Smooth muscle cell of the brain vasculature (primary cell): ENCODE measurements around the gene TNIK.
"Not testable (repeated sequence)": the region's sequence is repeated elsewhere in the genome, so short reads cannot be mapped to it uniquely, and the experiment has no call there.

ENCODE experiments used
- DNase-seq: peaks from one replicate; pipeline ENCODE4 v3.0.0-alpha.2; 2012; ENCODE audit warnings: low read depth, low spot score

The TNIK gene

DNA sequence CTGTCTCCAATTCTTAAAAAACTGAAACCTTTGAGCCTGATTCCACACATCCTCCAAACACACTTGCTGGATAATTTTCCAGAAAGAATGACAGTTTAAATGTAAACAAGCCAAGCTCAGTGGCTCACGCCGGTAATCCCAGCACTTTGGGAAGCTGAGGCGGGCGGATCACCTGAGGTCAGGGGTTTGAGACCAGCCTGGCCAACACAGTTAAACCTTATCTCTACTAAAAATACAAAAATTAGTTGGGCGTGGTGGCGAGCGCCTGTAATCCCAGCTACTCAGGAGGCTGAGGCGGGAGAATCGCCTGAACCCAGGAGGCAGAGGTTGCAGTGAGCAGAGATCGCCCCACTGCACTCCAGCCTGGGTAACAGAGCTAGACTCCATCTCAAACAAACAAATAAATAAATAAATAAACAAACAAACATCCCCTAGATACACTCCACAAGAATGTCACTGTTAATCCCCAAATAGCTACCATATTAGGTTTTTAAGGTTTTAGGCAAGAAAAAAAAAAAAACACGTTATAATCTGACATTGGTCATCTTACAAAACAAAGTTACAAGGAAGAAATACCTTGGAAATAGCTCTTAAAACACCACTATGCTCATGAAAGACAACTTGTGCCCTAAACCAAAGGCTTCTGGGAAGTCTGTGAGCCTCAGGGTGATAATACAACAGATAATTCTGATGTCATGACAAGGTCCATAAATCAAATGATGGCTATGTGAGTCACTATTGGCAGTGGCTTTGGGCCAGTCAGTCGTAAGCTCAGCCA lies 13.2 kb downstream of the TNIK start:
- no peak for DNase-seq

DNA sequence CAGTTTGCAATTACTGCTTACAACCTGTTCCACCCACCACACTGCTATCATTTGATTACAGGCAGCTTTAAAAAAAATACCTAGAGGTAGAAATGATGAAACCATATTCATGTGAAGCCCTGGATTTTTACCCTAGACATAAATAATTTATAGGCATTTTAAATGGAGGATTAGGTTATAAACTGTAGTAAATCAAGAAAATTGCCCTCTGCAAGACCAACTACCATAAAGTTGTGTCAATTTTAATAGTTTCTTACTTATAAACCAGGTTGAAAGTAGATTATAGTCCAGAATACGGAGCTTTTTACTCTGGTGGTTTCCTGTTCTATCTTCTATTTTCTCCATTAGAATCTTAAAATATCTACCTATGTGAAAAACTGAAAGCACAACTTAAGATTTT lies 13.9 kb downstream of the TNIK start:
- DNase-seq = no peak

DNA sequence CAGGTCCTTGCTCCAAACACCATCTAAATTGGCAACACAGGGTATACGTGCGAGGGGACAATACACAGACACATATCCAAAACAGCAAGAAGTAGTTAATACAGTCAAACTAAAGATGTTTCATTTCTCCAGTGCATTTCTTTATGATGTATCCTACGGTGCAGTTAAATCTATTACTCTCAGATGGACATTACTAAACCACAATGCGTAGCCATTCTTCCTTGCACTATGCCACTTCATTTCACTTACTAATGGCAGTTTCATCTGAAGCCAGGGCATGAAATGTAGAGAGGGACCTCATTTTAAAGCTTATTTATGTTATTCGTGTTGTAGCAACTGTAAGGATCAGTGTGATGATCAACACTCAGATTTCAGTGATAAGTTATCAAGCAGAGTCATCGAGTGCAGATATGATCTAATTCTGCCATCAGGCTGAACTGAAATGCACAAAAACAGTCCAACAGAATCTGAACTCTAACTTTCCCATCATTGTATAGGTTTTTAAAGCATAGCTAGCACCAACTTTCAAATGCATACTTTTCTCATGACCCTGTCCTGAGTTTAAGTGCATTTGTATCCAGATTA lies 14.5 kb downstream of the TNIK start:
- no peak for DNase-seq

DNA sequence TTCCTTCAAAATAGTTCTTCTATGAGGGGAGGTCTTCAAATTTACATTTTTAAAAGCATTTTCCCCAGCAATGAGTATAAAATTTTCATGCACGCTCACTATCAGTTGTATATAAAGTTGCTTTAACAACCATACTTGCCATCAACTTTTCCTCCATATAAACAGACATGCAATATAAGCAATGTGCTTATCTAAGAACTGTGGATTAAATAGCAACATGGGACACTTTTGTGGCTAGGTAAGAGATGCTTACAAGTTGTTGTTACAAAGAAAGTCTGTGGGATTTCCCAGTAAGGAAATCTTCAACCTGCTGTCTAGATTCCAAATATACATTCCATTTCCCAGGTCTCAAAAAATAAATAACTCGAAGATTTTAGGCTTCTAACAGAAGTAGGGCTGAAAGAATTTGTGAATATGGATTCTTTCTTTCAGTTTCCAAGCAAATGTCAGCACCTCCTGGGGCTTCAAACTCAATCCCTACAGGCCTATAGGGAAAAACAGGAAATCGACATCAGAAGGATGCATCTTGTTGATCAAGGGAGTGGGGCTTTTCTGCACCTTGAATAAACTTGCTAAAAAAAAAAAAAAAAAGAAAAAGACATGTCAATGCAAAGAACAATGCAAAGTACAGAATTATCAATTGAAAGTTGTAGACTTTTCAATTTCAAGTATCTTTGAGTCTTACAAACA lies 16.1 kb downstream of the TNIK start:
- DNase-seq = no peak

DNA sequence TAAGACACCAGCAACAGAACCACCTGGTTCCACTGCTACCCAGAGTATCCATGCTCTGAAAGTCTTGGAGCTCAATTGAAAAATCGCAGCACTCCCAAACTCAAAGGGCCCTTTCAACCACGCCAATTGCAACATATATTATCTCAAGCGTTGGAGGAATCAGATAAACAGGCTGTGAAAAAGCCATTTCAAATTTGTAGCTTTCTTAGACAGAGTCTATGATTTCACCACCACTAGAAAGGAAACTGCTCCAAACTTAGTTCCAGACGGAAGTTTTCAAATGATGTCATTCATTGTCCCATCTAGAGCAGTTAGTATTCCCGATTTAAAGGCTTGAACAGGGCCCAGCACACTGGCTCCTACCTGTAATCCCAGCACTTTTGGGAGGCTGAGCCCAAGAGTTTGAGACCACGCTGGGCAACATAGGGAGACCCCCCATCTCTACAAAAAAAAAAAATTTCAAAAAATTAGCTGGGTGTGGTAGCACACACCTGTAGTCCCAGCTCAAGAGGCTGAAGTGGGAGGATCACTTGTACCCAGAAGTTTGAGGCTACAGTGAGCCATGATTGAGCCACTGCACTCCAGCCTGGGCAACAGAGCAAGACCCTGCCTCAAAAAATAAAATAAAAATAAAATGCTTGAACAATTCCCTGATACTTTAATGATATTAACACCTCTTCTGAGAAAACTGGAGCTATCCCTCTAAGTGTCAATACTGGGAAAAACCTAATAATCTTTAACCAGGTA lies 16.8 kb downstream of the TNIK start:
- DNase-seq = no peak

DNA sequence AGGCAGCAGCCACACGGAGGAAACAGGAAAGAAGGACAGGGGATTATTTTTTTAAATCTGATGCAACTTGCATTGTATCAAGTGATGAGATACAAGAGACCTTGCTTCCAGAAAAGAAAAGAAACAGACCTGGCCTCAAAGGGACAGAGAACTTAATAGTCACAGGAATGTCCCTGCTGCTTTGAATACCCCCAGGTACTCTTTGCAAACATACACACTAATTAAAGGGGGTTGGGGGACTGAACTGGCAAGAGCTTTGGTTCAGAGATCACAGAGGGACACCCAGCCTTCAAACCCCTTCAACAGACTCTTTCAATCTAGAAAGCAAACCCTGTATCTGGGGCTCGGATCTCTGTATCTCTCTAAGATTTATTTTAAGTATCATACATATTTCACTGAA lies 18.0 kb downstream of the TNIK start:
- DNase-seq = no peak

DNA sequence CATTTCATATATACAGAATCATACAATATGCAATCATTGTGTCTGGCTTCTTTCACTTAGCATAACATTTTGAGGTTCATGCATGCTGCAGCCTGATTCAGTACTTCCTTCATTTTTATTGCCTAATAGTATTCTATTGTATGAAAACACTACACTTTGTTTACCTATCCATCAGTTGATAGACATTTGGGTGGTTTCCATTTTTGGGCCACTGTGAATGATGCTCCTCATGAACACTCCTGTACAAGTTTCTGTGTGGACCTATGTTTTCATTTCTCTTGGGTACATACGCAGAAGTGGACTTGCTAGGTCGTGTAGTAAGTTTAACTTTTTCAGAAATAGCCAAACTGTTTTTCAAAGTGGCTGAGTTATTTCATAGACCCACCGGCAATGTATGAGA lies 18.8 kb downstream of the TNIK start:
- no peak for DNase-seq

DNA sequence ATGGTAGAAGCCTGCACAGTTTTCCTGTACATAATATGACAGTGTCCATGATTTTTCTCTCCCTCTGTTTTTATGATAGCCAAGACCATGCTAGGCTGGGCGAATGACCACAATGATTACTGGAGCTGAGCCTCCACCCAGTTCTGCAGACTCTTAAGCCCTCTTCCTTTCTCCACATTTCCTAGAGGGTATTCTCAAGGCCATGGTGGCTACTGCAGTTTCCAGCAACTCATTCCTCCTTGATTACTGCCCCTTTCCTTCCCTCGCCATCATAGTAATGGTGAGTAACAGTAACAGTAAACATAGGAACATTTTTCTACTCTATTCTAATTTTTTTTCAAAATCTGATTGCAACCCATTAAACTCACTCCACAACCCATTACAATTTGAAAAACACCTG lies 20.2 kb downstream of the TNIK start:
- DNase-seq = no peak

DNA sequence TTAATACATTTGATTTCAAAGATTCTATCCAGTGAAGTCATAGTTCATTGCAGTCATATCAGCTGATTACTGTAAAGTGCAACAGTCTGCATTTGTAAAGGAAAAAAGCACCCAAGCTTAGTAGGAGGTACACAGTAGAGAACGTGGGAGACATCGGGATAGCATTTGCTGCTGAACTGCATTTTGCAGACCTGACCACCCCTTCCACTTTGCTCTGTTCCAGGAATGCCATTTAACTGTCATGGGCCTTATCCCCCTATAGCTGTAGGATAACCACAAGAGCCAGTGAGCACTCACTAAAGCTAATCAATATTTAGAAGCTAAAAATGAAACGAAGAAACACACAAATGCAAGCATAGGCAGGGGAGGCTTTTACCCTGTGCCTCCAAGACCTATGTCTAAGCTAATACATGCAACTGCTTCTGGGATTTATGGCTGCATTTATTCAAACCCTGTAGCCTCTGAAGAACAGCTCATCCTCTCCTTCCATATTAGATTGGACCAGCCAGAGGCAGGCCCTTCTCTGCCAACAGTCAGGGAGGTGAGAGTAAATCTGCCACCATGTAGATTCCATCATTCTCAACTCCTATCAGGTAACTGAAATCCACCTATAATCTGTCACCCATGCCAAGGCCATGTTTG lies 23.0 kb downstream of the TNIK start:
- no peak for DNase-seq

DNA sequence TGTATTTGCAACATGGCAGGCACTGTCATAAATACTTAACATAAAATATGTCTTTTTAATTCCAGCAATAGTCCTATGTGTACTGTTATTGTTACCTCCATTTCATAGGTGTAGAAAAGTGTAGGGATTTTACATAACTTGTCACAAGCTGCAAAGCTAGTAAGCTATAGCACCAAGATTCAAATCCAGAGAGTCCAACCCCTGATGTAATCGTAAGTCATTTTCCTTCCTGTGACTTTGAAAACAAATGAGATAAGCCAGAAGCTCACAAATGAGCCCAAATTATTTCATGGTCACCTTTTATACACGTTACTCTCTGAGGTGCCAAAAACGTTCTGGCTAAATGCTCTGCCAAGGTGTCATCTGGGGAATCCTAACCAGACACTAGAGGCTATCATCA lies 23.8 kb downstream of the TNIK start:
- DNase-seq = no peak

DNA sequence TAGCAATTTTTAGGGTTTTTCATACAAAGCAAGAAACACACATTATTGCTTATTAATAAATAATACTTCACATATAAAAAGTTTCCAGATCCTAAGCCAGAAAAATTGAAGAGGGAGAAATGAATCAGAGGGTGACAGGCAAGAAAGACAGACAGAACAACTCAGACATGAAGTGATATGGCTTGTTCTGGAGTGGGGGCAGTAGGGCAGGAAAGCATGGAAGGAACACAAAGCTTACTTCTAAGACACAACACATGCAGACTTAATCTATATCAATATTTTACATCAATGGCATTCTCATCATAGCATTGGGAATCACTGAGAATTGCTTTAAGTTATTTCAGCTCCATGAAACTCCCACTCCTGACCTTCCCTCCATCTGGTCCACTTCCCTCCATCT lies 24.4 kb downstream of the TNIK start:
- DNase-seq = no peak

DNA sequence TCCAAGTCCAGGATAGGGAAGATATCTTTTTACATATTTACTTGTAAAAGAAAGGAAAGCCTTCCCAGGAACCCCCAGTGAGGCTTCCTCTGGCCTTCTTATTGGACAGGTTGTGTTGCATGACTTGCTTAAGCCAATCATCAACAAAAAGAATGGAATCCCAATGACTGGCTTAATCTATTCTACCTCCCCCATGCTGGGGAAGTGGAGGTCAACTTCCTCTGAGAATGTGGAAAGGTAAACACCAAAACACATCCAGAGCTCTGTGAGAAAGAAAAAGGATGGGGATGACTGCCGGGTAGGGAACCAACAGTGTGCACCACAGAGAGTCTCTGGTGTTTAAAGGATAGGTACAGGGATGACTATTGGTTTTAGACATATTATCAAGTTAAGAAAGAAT lies 25.1 kb downstream of the TNIK start:
- DNase-seq = no peak

DNA sequence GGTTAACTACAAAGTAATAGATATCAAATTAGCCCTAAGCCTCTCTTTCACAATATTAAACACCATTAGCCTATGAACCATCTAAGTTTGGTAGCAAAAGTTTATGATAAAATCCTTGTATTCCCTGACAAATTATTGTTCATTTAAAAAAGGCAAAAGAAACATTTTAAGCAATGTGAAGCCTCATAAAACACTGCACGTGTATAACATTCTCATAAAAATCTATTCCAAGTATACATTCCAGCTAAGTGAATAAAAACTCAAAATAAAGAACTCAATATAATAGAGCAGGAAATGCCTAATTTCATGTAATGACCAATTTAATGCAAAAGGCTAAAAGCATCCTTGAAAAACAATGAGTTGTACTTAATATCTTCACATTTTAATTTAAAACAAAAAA lies 27.7 kb downstream of the TNIK start:
- DNase-seq = no peak

DNA sequence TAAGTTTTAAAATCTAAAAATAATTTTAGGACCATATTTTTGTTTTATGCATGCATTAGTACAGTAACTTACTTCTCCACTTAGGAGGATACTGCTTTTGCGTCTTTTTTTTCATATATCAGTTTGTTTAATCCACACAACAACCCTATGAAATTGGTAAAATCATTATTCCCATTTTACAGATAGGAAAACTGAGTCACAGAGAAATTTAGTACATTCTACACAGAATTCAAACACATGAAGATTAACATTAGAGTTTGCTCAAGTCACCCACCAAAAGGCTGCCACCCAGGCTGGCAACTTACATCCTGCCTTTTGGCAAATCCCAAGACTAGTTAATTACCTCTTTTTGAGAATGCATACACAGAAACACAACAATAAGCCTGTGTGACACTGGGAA lies 28.7 kb downstream of the TNIK start:
- DNase-seq = no peak

DNA sequence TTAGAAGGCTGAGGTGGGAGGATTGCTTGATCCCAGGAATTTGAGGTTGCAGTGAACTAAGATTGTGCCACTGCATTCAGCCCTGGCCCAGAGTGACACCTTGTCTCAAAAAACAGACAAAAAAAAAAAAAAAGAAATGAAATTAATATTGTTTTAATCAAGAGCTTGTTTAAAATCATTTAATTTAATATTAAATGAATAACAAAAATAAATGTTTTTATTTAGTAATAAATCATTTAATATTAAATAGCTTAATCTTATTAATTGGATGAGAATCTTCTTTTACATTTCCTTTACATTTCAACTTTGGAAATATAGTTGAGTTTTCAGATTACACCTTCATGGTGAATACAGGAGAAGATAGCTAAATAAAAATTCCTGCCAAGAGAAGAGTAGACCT lies 29.7 kb downstream of the TNIK start:
- no peak for DNase-seq

DNA sequence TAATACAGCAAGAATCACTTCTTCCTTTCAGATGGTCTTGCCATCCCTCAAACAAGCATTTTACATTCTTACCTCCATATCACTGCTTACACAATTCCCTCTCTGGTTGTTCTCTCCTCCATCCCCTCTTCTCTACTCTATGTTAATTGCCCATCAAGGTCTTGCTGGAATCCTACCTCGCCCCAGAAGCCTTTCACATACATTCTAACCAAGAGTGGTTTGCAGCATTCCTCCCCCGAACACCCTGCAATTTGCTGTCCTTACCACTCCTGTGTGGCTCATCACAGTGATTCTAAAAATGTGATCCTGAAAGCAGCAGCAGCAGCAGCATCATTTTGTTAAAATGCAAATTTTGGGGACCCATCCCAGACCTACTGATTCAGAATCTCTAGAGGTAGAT lies 30.6 kb downstream of the TNIK start:
- DNase-seq = no peak

DNA sequence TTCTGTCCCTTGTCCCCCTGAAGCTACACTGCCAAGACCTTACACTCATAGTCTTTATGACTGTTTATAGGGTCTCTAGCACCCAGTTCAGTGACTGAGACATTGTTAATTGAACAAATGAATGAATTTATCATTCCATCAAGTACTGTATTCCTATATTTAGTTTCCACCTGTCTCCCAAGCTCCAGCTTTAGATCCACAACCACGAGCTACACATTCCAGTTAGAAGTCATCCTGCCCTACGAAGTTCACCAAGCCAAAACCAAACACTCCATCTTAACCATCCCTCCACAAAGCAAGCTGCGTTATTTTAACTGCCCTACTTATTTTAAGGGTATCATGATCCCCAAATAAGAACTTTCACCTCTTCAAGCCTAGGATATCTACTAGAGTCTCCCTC lies 31.3 kb downstream of the TNIK start:
- no peak for DNase-seq

DNA sequence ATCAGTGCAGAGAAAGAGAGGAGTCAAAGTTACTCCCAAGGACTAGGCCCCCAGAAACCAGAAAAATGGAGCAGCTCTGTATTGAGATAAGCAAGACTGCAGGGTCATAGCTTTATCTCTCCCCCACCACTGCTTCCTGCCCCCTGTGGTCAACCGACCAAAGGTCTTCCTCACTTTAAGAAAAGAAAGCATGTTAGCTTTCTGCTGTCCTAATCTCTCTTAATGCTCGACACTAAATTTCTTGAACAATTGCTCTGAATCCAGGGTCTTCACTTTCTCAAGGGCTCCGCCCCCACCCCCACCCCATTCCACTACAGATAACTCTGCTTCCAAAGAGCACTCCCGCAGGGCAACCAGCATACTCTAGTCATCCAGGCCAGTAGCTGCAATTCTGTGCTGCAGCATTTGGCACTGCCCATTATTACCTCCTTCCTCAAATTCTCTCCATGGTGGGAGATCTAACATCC lies 31.9 kb downstream of the TNIK start:
- no peak for DNase-seq

DNA sequence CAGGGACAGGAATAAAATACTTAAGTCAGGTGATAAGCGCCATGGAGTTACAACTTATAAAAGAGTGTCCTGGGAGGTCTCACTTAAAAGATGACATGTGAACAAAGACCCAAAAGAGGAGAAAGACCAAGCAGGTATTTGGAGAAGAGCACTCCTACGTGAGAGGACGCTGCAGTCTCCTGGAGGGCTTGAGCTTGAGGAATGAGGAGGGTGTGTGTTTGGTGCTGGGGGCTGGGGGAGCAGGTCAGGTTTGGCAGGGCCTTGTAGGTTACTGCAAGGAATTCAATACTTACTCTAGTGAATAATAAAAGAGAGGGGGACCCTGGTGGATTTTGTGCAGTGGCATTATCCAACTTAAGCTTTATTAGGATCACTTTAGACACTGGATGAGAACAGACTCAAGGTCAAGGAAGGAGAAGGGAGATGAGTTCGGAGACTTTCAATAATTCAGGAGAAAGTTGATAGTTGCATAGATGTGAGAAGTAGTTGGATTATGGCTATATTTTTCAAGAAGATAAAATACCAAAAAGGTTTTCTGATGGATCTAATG lies 32.4 kb downstream of the TNIK start:
- no peak for DNase-seq

DNA sequence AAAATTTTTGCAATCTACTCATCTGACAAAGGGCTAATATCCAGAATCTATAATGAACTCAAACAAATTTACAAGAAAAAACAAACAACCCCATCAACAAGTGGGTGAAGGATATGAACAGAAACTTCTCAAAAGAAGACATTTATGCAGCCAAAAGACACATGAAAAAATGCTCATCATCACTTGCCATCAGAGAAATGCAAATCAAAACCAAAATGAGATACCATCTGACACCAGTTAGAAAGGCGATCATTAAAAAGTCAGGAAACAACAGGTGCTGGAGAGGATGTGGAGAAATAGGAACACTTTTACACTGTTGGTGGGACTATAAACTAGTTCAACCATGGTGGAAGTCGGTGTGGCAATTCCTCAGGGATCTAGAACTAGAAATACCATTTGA lies 36.1 kb downstream of the TNIK start:
- DNase-seq = not testable (repeated sequence)

DNA sequence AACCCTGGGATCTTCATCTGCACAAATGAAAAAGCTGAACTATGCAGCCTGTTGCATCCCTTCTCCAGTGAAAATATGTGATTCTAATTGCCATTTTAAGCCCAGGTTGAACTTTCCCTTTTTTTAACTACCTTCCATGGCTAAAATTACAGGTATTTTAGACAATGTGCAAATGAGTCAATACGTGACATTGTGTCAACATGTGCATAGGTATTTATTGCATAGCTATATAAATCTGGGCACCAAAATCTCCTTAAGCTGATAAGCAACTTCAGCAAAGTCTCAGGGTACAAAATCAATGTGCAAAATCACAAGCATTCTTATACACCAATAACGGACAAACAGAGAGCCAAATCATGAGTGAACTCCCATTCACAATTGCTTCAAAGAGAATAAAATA lies 37.4 kb downstream of the TNIK start:
- not testable (repeated sequence) for DNase-seq

DNA sequence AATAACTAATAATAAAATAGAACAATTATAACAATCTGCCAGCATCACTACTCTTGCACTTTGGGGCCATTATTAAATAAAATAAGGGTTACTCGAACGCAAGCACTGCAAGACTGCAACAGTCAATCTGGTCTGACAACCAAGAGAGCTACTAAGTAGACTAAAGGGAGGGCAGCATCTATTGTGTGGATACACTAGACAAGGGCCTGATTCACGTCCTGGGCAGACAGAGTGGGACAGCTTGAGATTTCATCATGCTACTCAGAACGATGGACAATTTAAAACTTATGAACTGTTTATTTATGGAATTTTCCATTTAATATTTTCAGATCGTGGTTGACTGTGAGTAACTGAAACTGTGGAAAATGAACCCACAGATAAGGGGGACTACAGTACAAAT lies 39.5 kb downstream of the TNIK start:
- no peak for DNase-seq
